Bronchial epithelial cell (primary cell): ENCODE measurements around the gene ANKRD40. TPM values are rescaled to one million over a fixed set of nuclear protein-coding genes. Genes with fewer than 3 reads are reported as not detected.

Experiments used
- DNase-seq: peaks from one replicate; pipeline ENCODE4 v3.0.0-alpha.2; 2010; ENCODE audit warnings: low read depth
- FAIRE-seq: peaks from 2 replicates; lab custom pipeline; 2011; peaks lifted over from hg19 to GRCh38; lab: Jason Lieb, UNC
- H3K27me3 ChIP-seq: 2 replicates; pipeline ENCODE4 v1.5.1; 2011; ENCODE audit warnings: low read length; ENCODE audit not compliant: control insufficient read depth, insufficient read depth
- H3K36me3 ChIP-seq: 2 replicates; pipeline ENCODE4 v1.5.1; 2011; ENCODE audit warnings: low read length; ENCODE audit not compliant: control insufficient read depth, insufficient read depth
- H3K4me3 ChIP-seq: 2 replicates; pipeline ENCODE4 v1.5.1; 2011; ENCODE audit warnings: mild to moderate bottlenecking, low read depth, low read length, control low read depth
- total RNA-seq: library from RNA; depleted of rRNA; stranded (reverse); fragments of >200 nt; gene quantifications from 2 replicates; pipeline ENCODE4 v1.2.1, GENCODE V29; 2014
- TF ChIP-seq, protein P1 (sequence below): IDR thresholded peaks from 2 replicates; pipeline ENCODE4 v1.5.1; 2011; ENCODE audit warnings: mild to moderate bottlenecking, moderate library complexity, low read length, control low read depth, inconsistent platforms; ENCODE audit not compliant: insufficient read depth, severe bottlenecking

ANKRD40 gene
- total RNA-seq, 1 donor from 2014 or later, result 25.8 TPM

DNA sequence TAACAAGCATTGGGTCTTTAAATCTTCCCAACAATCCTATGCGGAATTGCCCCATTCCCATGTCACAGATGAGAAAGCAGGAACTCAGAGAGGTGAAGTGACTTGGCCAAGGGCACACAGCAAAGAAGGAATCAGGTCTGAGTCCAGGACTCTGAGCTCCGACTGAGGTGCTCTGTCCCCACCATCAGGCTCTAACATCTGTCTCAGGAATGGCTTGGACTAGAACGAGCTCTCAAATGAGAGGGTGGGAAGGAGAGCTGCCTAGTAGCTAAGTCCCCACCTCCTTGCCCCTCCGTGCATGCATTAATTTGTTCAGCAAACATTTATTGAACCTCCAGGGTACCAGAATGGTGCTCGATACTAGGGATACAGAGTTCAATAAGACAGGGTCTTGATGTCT is 46.4 kb downstream of the ANKRD40 start:
- no peak for DNase-seq
- FAIRE-seq, result no peak
- H3K36me3 ChIP-seq, result peaks cover 2% of the 10 kb centered on the region
- H3K27me3 ChIP-seq, result no peaks in the 10 kb centered on the region
- TF ChIP-seq, protein P1, sequence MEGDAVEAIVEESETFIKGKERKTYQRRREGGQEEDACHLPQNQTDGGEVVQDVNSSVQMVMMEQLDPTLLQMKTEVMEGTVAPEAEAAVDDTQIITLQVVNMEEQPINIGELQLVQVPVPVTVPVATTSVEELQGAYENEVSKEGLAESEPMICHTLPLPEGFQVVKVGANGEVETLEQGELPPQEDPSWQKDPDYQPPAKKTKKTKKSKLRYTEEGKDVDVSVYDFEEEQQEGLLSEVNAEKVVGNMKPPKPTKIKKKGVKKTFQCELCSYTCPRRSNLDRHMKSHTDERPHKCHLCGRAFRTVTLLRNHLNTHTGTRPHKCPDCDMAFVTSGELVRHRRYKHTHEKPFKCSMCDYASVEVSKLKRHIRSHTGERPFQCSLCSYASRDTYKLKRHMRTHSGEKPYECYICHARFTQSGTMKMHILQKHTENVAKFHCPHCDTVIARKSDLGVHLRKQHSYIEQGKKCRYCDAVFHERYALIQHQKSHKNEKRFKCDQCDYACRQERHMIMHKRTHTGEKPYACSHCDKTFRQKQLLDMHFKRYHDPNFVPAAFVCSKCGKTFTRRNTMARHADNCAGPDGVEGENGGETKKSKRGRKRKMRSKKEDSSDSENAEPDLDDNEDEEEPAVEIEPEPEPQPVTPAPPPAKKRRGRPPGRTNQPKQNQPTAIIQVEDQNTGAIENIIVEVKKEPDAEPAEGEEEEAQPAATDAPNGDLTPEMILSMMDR, result no peak
- H3K4me3 ChIP-seq, result no peak overlapping the region

GRCh38 chr17:50660887-50661345 is 46.8 kb downstream of the ANKRD40 start:
- no peak overlapping the region for H3K4me3 ChIP-seq
- H3K27me3 ChIP-seq, result no peaks in the 10 kb centered on the region
- no peak for FAIRE-seq
- TF ChIP-seq, protein P1, result no peak
- peaks cover 2% of the 10 kb centered on the region for H3K36me3 ChIP-seq
- DNase-seq, result no peak

DNA sequence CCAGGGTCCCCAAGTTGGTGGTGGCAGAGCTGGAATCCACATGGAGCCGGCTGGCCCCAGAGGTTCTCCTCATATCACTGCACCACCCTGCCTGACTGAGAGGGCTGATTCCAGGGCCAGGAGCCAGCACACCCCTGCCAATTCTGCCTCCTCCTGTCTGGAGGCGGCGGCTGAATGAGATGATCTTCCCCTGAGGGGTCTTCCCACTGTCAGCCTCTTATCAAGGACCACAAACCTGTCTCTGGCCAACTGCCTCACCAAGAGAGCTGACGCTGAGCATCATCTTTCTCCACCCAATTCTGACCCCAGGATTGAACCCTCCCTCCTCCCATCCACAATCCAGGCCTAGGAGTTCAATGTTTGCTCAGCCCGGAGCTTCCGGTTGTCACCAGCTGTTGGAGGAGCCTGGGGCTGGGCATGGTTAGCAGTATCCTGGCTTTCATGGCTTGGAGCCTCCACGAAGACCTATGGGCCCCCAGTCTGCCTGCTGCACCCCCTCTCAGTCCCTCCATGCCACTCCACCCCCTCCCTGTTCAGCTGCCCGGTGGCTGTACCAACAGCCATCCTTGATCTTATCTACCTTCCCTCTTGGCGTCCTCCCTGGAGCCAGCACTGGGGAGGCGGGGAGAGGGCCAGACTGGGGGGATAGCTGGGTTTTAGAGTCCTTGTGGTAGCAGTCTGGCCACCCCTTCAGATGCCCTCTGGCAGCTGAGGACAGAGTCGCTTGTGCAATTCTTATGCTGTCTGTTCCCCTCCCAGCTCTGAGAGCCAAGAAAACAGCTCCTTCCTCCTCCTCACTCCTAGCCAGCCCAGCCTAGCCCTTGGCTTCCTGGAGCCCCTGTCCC is 47.5 kb downstream of the ANKRD40 start:
- H3K27me3 ChIP-seq, result no peaks in the 10 kb centered on the region
- FAIRE-seq, result no peak
- DNase-seq, result no peak
- TF ChIP-seq, protein P1, result no peak
- H3K36me3 ChIP-seq, result peaks cover 2% of the 10 kb centered on the region
- no peak overlapping the region for H3K4me3 ChIP-seq

- H3K27me3 ChIP-seq, result no peaks in the 10 kb centered on the region
- DNase-seq (no peak), FAIRE-seq (no peak)
- peaks cover 2% of the 10 kb centered on the region for H3K36me3 ChIP-seq
- TF ChIP-seq, protein P1, result no peak
- no peak overlapping the region for H3K4me3 ChIP-seq
These were observed 48.5 kb downstream of the ANKRD40 start for GRCh38 chr17:50659179-50659578.

DNA sequence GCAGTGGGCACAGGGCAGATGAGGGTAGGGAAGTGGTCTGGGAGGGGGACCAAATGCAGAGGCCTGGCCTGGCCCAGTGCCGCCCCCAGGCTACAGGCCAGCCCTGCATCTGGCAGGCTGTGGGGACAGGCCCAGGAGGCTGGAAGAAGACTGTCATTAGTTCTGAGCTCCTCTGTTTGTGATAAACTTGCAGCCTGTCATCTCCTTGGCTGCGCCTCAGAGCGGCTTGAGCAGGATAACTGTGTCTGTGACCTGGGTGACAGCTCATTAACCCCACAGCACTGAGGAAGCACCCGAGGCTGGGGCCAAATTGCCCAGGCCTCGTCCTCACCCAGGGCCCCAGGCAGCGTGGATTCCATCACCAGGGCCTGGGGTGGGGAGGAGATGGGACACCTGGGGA is 49.1 kb downstream of the ANKRD40 start:
- H3K4me3 ChIP-seq, result no peak overlapping the region
- FAIRE-seq, result no peak
- H3K27me3 ChIP-seq, result no peaks in the 10 kb centered on the region
- TF ChIP-seq, protein P1, result no peak
- no peak for DNase-seq
- peaks cover 2% of the 10 kb centered on the region for H3K36me3 ChIP-seq
